Measurements from ENCODE around the gene GOLGA8B.
"Not testable (repeated sequence)": the region's sequence is repeated elsewhere in the genome, so short reads cannot be mapped to it uniquely, and the experiment has no call there.

The GOLGA8B gene

GRCh38 chr15:34597316-34597715 lies 13.9 kb upstream of the GOLGA8B start:
- no peak for DNase-seq

DNA sequence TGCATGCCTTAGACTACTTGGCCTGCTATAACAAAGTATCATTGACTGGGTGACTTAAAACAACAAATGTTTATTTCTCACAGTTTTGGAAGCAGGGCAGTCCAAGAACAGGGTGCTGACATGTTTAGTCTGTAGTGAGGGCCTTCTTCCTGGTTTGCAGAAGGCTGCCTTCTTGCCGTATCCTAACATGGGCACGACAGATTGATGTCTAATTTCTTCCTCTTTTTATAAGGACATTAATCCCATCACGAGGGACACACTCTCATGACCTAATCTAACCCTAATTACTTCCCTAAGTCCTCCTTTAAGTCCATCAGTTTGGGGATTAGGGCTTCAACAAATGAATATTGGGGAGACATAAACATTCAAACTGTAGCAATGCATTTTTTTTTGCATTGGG lies 10.9 kb upstream of the GOLGA8B start:
- DNase-seq, result no peak

GRCh38 chr15:34591306-34591705 lies 7.9 kb upstream of the GOLGA8B start:
- DNase-seq, result no peak

DNA sequence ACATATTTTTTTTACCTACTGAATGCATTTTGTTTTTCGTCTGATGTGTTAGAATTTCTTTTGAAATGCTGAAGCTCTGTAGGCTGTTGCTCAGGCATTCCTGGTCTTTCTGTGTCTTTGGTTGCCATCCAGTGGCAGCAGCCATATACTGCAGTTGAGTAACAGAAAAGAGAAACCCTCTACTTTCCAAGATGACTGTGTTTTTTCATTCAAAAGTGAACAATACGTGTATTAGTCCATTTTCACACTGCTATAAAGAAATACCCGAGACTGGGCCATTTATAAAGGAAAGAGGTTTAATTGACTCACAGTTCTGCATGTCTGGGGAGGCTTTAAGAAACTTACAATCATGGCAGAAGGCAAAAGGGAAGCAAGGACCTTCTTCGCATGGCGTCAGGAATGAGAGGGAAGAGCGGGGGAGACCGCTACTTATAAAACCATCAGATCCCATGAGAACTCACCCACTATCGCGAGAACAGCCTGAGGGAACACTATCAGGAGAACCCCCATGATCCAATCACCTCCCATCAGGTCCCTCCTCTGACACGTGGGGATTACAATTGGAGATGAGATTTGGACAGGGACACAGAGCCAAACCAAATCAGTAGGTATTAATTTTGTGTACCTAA lies 4.7 kb upstream of the GOLGA8B start:
- no peak for DNase-seq

- not testable (repeated sequence) for DNase-seq
Observed at GRCh38 chr15:34585966-34586365, 2.5 kb upstream of the GOLGA8B start.

- DNase-seq, result no peak
Observed at GRCh38 chr15:34584996-34585395, 1.5 kb upstream of the GOLGA8B start.

GRCh38 chr15:34584330-34584668 lies 848 bp upstream of the GOLGA8B start:
- no peak for DNase-seq

DNA sequence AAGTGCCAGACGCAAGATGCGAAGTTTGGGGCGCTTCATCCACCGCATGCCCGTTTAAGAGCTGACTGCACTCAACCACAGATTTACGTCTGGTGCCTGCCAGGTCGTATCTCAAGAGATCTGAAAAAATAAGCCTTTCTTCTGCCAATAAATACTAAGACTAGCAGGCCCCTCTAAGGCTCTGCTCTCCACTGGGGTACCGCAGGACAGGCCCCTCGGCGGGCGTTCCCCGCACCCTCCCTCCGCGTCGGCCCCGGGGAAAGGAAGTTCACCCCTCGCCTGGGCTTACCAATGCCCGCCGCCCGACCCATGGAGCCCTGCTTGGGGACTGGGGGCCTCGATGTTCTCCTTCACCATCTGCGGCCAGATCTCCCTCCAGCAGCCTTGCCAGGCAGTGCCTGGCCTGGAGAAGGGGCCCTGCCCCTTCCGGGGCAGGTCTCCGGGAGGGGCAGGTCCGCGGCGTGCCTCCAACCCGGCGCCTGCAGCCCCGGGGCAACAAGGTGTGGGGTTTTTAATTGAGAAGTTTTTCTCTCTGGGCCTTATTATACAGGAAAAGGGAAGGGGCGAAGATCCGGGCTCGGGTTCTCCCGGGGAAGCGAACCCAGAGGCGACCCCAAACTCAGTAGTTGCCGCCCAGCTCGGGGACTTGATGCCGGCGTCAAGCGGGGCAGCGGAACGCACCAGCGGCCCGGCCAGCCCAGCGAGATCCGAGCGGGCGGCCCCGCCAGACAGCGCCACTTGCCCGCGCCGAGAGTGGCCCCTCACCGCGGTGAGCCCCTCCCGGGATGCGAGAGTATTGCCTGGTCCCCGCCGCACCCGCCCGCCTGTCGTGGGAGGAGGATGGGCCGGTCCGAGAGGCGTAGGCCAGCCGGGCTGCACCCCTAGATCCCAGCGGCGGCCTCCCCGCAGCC lies 735 bp downstream of the GOLGA8B start:
- DNase-seq, result peak; percentile 75

DNA sequence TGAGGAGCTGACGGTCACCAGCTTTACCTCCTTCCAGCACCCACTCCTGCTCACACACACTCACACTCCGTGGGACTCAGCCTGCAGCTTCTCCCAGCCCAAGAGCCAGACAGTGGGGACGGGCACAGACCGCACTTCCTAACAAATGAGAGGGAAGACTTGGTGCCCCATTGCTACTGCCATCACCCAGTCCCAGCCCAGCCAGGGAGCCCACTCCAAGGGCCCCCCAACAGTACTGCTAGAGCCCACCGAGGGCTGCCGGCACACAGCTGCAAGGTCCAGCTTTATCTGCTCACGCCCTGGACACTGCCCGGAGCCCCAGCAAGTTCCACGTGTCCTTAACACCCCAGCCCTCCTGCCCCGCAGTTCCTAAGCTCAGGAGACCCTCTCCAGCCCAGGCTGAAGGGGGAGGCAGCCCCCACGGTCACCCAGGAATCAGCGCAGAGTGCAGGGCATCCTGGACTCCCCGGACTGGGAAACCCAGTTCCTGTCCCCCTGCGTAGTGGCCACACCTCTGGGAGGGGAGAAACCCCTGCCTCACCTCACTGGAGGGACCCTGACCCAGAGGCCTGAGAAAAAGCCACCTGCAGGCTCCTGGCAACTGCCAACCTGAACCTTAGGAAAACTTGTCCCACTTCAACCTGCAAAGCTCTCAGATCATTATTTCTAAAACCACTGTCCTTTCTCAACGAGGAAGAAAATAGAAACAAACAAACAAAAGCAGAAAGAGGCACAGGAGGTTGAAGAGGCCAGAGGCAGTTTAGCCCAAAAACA lies 1.6 kb downstream of the GOLGA8B start:
- not testable (repeated sequence) for DNase-seq

DNA sequence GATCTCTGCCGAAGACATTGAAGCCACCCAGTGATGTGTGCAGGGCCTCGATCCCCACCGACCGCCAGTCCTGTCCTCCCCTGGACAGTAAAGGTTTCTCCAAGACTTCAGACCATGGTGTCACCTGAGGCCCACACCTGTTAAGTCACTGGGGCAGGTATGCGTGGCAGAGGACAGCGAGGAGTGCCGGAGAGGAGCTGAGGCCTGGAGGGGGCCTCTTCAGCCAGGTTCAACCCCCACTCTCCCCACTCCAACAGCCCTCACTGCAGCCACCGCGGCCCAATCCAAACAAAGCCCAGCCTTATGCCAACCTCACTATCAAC lies 2.4 kb downstream of the GOLGA8B start:
- DNase-seq, result no peak

GRCh38 chr15:34580251-34581042 lies 3.0 kb downstream of the GOLGA8B start:
- not testable (repeated sequence) for DNase-seq

GRCh38 chr15:34578283-34578674 lies 5.2 kb downstream of the GOLGA8B start:
- no peak for DNase-seq

GRCh38 chr15:34577658-34578282 lies 5.7 kb downstream of the GOLGA8B start:
- DNase-seq, result not testable (repeated sequence)

GRCh38 chr15:34575035-34575434 lies 8.4 kb downstream of the GOLGA8B start:
- DNase-seq, result not testable (repeated sequence)

- not testable (repeated sequence) for DNase-seq
Observed at GRCh38 chr15:34572921-34573320, 10.5 kb downstream of the GOLGA8B start.

DNA sequence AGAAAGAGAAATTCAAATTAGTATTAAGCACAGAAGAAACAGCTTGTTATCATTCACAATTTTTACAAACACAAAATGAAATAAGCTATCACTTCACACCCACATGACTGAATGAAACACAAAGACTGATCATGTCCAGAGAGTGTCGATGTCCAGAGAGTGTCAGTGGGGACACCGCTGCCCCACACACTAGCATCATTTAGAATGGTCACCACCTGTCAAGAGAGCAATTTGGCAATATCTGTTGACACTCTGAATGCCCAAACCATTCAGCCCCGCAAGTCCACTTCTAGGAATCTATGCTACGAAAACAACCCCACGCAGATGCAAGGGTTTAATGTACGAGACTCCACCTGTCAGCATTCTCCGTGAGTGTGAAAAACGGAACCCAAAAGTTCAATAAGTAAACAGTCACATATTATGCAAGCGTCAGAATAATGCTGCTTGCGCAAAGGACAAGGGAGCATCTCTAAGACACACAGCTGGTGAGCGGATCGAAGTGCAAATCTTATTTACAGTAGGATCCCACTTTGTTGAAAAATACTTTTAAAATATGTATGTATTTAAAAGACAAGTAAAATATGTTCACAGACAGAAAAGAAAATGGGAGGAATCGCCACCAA lies 11.3 kb downstream of the GOLGA8B start:
- not testable (repeated sequence) for DNase-seq

- not testable (repeated sequence) for DNase-seq
Observed at GRCh38 chr15:34569670-34570396, 13.6 kb downstream of the GOLGA8B start.

DNA sequence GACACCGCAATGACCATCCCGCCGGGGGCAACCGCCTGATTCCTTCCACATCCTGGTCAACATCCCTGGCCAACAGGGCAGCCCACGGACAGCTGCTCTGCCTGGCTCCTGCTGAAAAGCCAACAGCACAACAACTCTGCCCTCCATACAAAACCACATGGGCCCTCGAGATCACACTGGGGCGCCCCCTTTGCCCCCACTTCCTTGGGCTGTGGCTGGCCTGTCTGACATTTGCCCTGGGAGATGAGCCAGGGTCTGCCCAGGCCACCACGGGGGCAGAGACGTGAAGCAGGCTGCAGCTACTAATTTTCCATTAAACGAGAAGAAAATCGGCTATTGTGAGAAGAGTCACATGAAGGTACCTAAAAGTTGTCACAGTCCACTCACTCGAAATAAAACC lies 16.3 kb downstream of the GOLGA8B start:
- not testable (repeated sequence) for DNase-seq

- DNase-seq, result not testable (repeated sequence)
Observed at GRCh38 chr15:34564711-34565110, 18.7 kb downstream of the GOLGA8B start.

GRCh38 chr15:34560814-34561213 lies 22.6 kb downstream of the GOLGA8B start:
- not testable (repeated sequence) for DNase-seq

GRCh38 chr15:34559764-34560163 lies 23.7 kb downstream of the GOLGA8B start:
- not testable (repeated sequence) for DNase-seq
